ENCODE results near the gene VCPKMT.

The VCPKMT gene

DNA sequence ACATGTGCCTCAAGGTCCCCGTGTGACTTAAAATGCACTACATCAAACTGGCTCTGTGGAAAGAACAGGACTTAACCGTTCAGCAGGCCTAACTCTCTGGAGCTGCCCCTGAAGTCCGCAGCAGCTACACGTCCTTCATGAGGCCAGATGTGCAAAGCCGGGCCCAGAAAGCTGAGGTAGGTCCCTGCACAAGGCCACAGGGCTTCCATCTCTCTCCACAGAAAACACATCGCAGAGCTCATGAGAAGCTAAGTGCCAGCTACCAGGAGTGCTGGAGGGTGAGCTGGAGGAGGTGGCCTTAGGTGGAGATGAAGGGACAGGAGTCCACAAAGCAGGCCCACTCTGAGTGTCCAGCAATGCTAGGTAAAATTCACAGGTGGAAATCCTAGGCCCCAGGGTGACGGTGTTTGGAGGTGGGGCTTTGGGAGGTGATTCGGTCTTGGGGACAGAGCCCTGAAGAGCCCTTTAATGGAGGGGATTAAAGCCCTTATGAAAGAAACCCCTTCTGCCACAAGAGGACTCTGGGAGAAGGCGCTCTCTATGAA, 52.4 kb downstream of the VCPKMT start:
- DNase-seq = no peak

DNA sequence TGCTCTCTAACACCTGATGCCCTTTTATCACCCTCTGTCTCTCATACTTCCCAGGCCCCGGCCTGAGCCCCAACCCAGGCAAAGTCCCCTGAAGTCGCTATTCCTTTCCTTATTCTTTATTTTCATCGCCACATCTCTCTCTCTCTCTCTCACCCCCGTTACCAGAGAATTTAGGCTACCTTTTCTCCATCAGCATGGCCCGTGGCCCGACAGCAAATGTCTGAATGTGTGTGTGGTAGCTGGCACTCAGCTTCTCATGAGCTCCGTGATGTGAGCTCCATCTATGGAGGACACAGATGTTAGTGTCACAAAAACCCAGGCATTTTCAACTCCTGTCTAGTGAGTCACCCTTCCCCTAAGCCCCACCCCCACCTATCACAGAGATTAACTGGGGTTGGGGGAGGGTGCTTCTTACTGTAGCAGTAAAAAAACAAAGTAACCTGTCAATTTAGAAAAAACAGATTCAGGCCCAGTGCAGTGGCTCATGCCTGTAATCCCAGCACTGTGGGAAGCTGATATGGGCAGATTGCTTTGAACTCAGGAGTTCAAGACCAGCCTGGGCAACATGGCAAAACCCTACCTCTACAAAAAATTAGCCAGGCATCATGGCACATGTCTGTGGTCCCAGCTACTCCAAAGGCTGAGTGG, 53.8 kb downstream of the VCPKMT start:
- no peak for DNase-seq

DNA sequence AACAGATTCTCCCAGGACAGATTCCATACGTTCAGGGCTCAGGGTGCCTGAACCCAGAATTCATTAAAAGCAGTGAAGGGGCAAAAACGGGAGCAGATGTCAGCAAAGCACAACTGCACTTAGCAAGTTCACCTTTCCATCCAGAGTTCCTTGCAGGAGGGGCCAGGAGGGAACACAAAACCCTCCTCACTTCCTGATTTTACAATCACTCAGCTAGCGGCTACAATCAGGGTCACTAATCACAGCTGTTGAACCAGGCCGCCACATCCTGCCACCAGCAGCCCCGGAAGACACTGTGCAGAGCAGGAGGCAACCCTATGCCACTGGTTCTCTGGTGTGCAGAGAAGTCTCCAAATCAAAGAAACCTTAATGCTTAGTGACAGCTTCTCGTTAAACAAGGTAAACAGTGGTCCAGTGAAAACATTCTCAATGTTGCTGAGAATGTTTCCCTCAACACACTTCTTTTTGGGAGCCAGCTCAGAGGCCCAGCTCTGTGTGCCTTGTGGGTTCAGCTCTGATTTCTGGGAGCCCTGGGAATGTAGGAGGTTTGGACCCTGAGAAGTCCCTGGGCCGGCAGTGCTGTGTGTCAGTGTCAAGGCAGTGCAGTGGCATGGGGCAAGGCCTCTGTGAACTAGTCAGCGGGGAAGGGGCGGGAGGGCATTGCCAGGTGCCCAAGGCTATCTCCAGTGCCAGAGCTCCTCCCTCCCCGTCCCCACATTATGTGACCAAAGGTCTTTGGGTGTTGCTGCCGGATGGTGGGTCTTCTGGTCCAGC, 54.5 kb downstream of the VCPKMT start:
- DNase-seq = peak; percentile 6

DNA sequence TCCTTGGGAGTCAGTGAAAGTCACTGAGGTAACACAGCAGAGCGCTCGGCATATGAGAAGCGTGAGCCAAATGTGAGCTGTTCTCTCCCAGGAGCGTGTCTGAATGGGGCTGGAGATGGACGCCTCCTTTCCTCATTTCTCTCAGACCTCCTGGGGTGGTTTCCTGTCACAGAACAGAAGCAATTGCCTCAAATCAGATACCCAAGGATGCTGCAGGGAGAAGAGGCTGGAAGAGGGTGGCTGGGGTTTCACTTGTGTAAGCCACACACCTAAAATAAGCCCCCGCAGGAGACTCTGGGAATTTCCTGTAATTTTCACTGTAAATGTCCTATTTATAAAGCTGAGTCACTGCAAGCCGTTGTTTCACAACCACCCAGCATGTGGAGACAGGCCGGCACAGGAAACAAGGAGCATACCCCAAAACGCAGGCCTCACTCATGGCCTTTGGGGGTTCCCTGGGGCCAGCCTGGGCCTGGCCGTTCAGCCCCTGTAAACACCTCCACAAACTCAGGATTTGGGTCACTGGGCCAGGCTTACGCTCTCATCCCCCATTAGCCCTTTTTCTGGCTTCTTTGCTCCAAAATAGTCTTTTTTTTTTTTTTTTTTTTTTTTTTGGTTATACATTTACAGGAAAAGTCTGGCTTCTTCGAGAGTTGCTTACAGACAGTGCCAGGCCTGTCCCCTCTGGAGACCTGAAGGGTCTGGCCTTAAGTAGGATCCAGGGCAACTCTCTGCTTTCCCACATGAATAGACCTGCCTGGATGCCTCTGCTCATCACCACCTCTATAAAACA, 55.3 kb downstream of the VCPKMT start:
- DNase-seq = no peak

DNA sequence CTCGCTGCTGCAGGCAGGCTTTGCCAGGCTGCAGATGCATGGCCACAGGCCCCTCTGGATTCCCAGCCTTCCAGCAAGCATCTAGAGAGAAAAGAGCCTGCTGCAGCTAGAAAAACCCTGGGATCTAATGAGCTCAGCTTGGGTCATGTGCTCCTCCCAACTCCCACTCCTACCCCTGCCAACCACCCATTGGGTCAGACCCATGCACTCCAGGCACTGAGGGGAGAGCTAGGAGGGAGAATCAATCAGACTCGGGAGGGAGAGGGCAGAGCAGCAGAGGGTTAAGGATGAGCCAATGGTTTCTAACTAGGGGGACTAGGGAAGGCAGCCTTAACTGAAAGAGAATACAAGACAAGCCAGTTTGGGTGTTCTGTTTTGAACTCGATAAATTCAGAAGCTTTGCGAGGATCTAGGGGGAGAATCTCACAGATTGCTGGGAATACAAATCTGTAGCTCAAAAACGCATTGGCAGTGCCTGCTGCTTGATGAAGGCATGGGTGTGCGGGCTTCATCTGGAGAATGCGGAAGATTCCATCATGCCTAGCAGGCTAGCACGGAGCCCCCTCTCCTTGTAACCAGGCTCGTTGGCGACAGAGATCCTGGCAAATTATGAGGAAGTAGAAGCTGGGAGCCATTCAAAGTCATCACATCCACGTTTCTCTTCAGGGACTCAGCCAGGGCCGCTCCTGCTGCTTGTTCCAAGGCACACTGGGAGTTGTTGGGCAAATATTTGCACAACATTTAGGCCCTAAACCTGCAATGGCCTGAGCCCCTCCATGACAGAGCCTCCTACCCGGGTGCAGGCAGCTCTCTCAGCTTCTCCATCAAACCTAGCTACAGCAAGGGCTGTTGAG, 56.4 kb downstream of the VCPKMT start:
- DNase-seq = no peak

Measured in NCI-H510A treated with DMSO at 0.1 percent for 48 hours (cell line).